H9 (cell line): ENCODE measurements around the gene IREB2. TPM values are rescaled to one million over a fixed set of nuclear protein-coding genes. Genes with fewer than 3 reads are reported as not detected.

Experiments
- DNase-seq: peaks from one replicate; pipeline ENCODE4 v3.0.0-alpha.2; 2017
- H2AFZ ChIP-seq: one replicate; pipeline ENCODE4 v1.6.1; 2013; ENCODE audit warnings: mild to moderate bottlenecking, low read length, control low read depth, moderate library complexity
- H2AK5ac ChIP-seq: 2 replicates; pipeline ENCODE4 v1.6.1; 2013; ENCODE audit warnings: low read length, control low read depth, mixed read lengths; ENCODE audit not compliant: insufficient read length
- H2BK120ac ChIP-seq: one replicate; pipeline ENCODE4 v1.6.1; 2013; ENCODE audit warnings: low read depth, mild to moderate bottlenecking, low read length, control low read depth, inconsistent platforms; ENCODE audit not compliant: poor library complexity, severe bottlenecking
- H2BK12ac ChIP-seq: 2 replicates; pipeline ENCODE4 v1.6.1; 2013; ENCODE audit warnings: low read length, control low read depth, mixed read lengths, low read depth; ENCODE audit not compliant: insufficient read length
- H2BK15ac ChIP-seq: 2 replicates; pipeline ENCODE4 v1.6.1; 2013; ENCODE audit warnings: low read depth, low read length, control low read depth
- H2BK20ac ChIP-seq: one replicate; pipeline ENCODE4 v1.6.1; 2013; ENCODE audit warnings: low read depth, mild to moderate bottlenecking, low read length, control low read depth, inconsistent platforms; ENCODE audit not compliant: poor library complexity, severe bottlenecking
- H2BK5ac ChIP-seq: 2 replicates; pipeline ENCODE4 v1.6.1; 2013; ENCODE audit warnings: low read length, control low read depth, mixed read lengths; ENCODE audit not compliant: insufficient read length
- H3K14ac ChIP-seq: 2 replicates; pipeline ENCODE4 v1.6.1; 2013; ENCODE audit warnings: low read length, control low read depth; ENCODE audit not compliant: insufficient read depth
- H3K18ac ChIP-seq: 2 replicates; pipeline ENCODE4 v1.6.1; 2013; ENCODE audit warnings: low read depth, mild to moderate bottlenecking, mixed read lengths, low read length, control low read depth; ENCODE audit not compliant: insufficient read length
- H3K23ac ChIP-seq: 2 replicates; pipeline ENCODE4 v1.6.1; 2013; ENCODE audit warnings: low read length, control low read depth, mixed read lengths, low read depth; ENCODE audit not compliant: insufficient read length
- H3K23me2 ChIP-seq: 2 replicates; pipeline ENCODE4 v1.6.1; 2013; ENCODE audit warnings: low read depth, mild to moderate bottlenecking, mixed read lengths, low read length, control low read depth; ENCODE audit not compliant: insufficient read length, poor library complexity, severe bottlenecking
- H3K27ac ChIP-seq: 2 replicates; pipeline ENCODE4 v1.5.1; 2013; ENCODE audit warnings: low read length, control low read depth, mixed read lengths, low read depth; ENCODE audit not compliant: insufficient read length
- H3K27me3 ChIP-seq: 2 replicates; pipeline ENCODE4 v1.6.1; 2013; ENCODE audit warnings: low read length, control low read depth, inconsistent platforms; ENCODE audit not compliant: insufficient read depth
- H3K4ac ChIP-seq: 2 replicates; pipeline ENCODE4 v1.6.1; 2013; ENCODE audit warnings: low read depth, mild to moderate bottlenecking, control low read depth, inconsistent platforms, low read length, moderate library complexity
- H3K4me1 ChIP-seq: 2 replicates; pipeline ENCODE4 v1.6.1; 2013; ENCODE audit warnings: low read length, control low read depth, inconsistent platforms; ENCODE audit not compliant: insufficient read depth
- H3K4me2 ChIP-seq: 2 replicates; pipeline ENCODE4 v1.6.1; 2013; ENCODE audit warnings: low read length, control low read depth, mixed read lengths; ENCODE audit not compliant: insufficient read length, insufficient read depth
- H3K56ac ChIP-seq: 2 replicates; pipeline ENCODE4 v1.6.1; 2013; ENCODE audit warnings: low read depth, mild to moderate bottlenecking, mixed read lengths, low read length, control low read depth; ENCODE audit not compliant: insufficient read length
- H3K79me1 ChIP-seq: 2 replicates; pipeline ENCODE4 v1.6.1; 2013; ENCODE audit warnings: low read depth, mild to moderate bottlenecking, moderate library complexity, low read length, control low read depth, inconsistent platforms; ENCODE audit not compliant: insufficient read depth, poor library complexity, severe bottlenecking
- H3K79me2 ChIP-seq: 2 replicates; pipeline ENCODE4 v1.6.1; 2013; ENCODE audit warnings: low read length, control low read depth, inconsistent platforms; ENCODE audit not compliant: insufficient read depth
- H3K9ac ChIP-seq: 2 replicates; pipeline ENCODE4 v1.6.1; 2013; ENCODE audit warnings: low read length, control low read depth, mixed read lengths; ENCODE audit not compliant: insufficient read length; ENCODE audit errors: extremely low read depth
- H3K9me3 ChIP-seq: one replicate; pipeline ENCODE4 v1.6.1; 2013; ENCODE audit warnings: low read depth, low read length, inconsistent platforms; ENCODE audit not compliant: control insufficient read depth
- H3T11ph ChIP-seq: one replicate; pipeline ENCODE4 v1.6.1; 2013; ENCODE audit warnings: mild to moderate bottlenecking, low read length, control low read depth, inconsistent platforms
- H4K20me1 ChIP-seq: one replicate; pipeline ENCODE4 v1.6.1; 2013; ENCODE audit not compliant: control insufficient read depth, insufficient read length, insufficient read depth
- H4K5ac ChIP-seq: 2 replicates; pipeline ENCODE4 v1.6.1; 2013; ENCODE audit warnings: low read depth, mild to moderate bottlenecking, mixed read lengths, low read length, control low read depth; ENCODE audit not compliant: insufficient read length
- H4K8ac ChIP-seq: replicated peaks from 2 replicates; pipeline ENCODE4 v1.6.1; 2013; ENCODE audit warnings: low read length, control low read depth, mixed read lengths, low read depth; ENCODE audit not compliant: insufficient read length
- H4K91ac ChIP-seq: 2 replicates; pipeline ENCODE4 v1.6.1; 2013; ENCODE audit warnings: low read depth, mild to moderate bottlenecking, moderate library complexity, mixed read lengths, low read length, control low read depth; ENCODE audit not compliant: insufficient read length
- H3K27ac Mint-ChIP-seq, 3 experiments: 2 replicates in 2 of 3; 3 replicates in 1 of 3; pipeline ENCODE4 v1.8.0; 2020 to 2021; ENCODE audit warnings: mixed read lengths in 3 of 3, mild to moderate bottlenecking in 1 of 3, moderate library complexity in 1 of 3
- H3K27me3 Mint-ChIP-seq: 2 replicates; pipeline ENCODE4 v1.8.0; 2021; ENCODE audit warnings: low read depth, mild to moderate bottlenecking, moderate library complexity, mixed read lengths
- H3K36me3 Mint-ChIP-seq, 3 experiments: 2 replicates in 2 of 3; 3 replicates in 1 of 3; pipeline ENCODE4 v1.8.0; 2020 to 2021; ENCODE audit warnings: low read depth in 3 of 3, mixed read lengths in 3 of 3; ENCODE audit not compliant: insufficient read depth in 1 of 3
- H3K4me1 Mint-ChIP-seq, 2 experiments: 2 replicates each; pipeline ENCODE4 v1.8.0; 2020; ENCODE audit warnings: mixed read lengths in 2 of 2
- H3K4me3 Mint-ChIP-seq, 2 experiments: 2 replicates in 1 of 2; 3 replicates in 1 of 2; pipeline ENCODE4 v1.8.0; 2020 to 2021; ENCODE audit warnings: mild to moderate bottlenecking in 2 of 2, mixed read lengths in 2 of 2, moderate library complexity in 1 of 2
- H3K9me3 Mint-ChIP-seq, 2 experiments: 2 replicates in 1 of 2; 3 replicates in 1 of 2; pipeline ENCODE4 v1.8.0; 2020; ENCODE audit warnings: mild to moderate bottlenecking in 2 of 2, mixed read lengths in 2 of 2, moderate library complexity in 1 of 2
- CTCF ChIP-seq: fragments of 200-600 bp; sonication (generic); conservative IDR thresholded peaks from 3 replicates; pipeline ENCODE4 v1.8.0; 2021; ENCODE audit warnings: antibody characterized with exemption, mild to moderate bottlenecking
- WGBS: extraction: QIAGEN DNeasy Blood & Tissue Kit; methylation state at CpG from one replicate; pipeline ENCODE4 v1.1.7; 2013; ENCODE audit warnings: missing lambda C conversion rate, low lambda C conversion rate, mixed read lengths; ENCODE audit not compliant: insufficient read length; ENCODE audit errors: extremely low coverage; 5-methylcytosine and 5-hydroxymethylcytosine counted together
- total RNA-seq: library from RNA; stranded (reverse); gene quantifications from 2 replicates; pipeline ENCODE4 v1.2.1, GENCODE V29; 2021

Gene IREB2
- total RNA-seq, 1 experiment from 2014 or later: 87.6 TPM

GRCh38 chr15:78390826-78391225 is 47.2 kb upstream of the IREB2 start:
- Histone ChIP-seq H4K5ac (no peak overlapping the region), H3K14ac (no peak overlapping the region), H3K23me2 (no peaks in the 10 kb centered on the region), H3K27me3 (no peaks in the 10 kb centered on the region), H3K4ac (no peak overlapping the region), H3K4me1 (peaks cover 5% of the 10 kb centered on the region), H3K79me1 (no peaks in the 10 kb centered on the region), H2BK120ac (no peak overlapping the region), H2BK15ac (no peak overlapping the region), H3K18ac (no peak overlapping the region), H4K91ac (no peak overlapping the region), H4K8ac (no peak overlapping the region), H3K9me3 (no peaks in the 10 kb centered on the region), H2BK20ac (no peak overlapping the region), H2AK5ac (no peak overlapping the region), H3T11ph (no peak overlapping the region), H3K23ac (no peak overlapping the region), H4K20me1 (no peaks in the 10 kb centered on the region), H3K4me2 (no peak overlapping the region), H2BK12ac (no peak overlapping the region), H2BK5ac (no peak overlapping the region), H3K56ac (no peak overlapping the region), H3K79me2 (no peaks in the 10 kb centered on the region), H2AFZ (no peak overlapping the region), H3K27ac (no peak overlapping the region), H3K9ac (no peak overlapping the region)
- no peak for TF ChIP-seq CTCF
- Mint-ChIP-seq H3K36me3 (peaks cover 0 to 5% (median 2%) of the 10 kb centered on the region in 3 experiments; a peak in 2 of 7 replicates), H3K4me3 (no peak overlapping the region), H3K27me3 (peaks cover 7% of the 10 kb centered on the region), H3K27ac (no peak overlapping the region), H3K4me1 (peaks cover 58 to 75% of the 10 kb centered on the region in 2 experiments), H3K9me3 (peaks cover 3 to 8% of the 10 kb centered on the region in 2 experiments; a peak in 2 of 5 replicates)
- no peak for DNase-seq
- no CpG with 5 or more reads among the region's 3 CpGs for WGBS
